OCI-LY1 (cell line): ENCODE results near the gene RILP.

Experiments used
- H2AFZ ChIP-seq: fragments of 200-600 bp; sonication (generic), shearing (Covaris generic); 2 replicates; pipeline ENCODE4 v1.6.0; 2014; ENCODE audit warnings: antibody characterized with exemption, mild to moderate bottlenecking, low read length
- H3F3A ChIP-seq: fragments of 200-600 bp; sonication (generic), shearing (Covaris generic); 2 replicates; pipeline ENCODE4 v1.6.0; 2014; ENCODE audit warnings: mild to moderate bottlenecking, antibody characterized with exemption, low read length, moderate library complexity; ENCODE audit not compliant: insufficient read depth
- H3K27ac ChIP-seq: fragments of 200-600 bp; sonication (generic); 2 replicates; pipeline ENCODE4 v1.5.1; 2014; ENCODE audit warnings: low read length, mixed run types, mild to moderate bottlenecking, low read depth; ENCODE audit not compliant: poor library complexity, severe bottlenecking
- H3K27me3 ChIP-seq: fragments of 200-600 bp; sonication (generic); 2 replicates; pipeline ENCODE4 v1.6.0; 2014; ENCODE audit warnings: antibody characterized with exemption, mild to moderate bottlenecking, low read length, moderate library complexity; ENCODE audit not compliant: insufficient read depth
- H3K36me3 ChIP-seq: fragments of 200-600 bp; sonication (generic); 2 replicates; pipeline ENCODE4 v1.6.1; 2014; ENCODE audit warnings: mild to moderate bottlenecking, antibody characterized with exemption, low read length, moderate library complexity, mixed read lengths; ENCODE audit not compliant: insufficient read depth
- H3K4me1 ChIP-seq: fragments of 200-600 bp; sonication (generic); 2 replicates; pipeline ENCODE4 v1.5.1; 2014; ENCODE audit warnings: mild to moderate bottlenecking, low read length, moderate library complexity; ENCODE audit not compliant: insufficient read depth, severe bottlenecking
- H3K4me2 ChIP-seq: fragments of 200-600 bp; sonication (generic), shearing (Covaris generic); 2 replicates; pipeline ENCODE4 v1.6.1; 2014; ENCODE audit warnings: low read length
- H3K4me3 ChIP-seq: fragments of 200-600 bp; sonication (generic); 2 replicates; pipeline ENCODE4 v1.5.1; 2014; ENCODE audit warnings: low read length, low read depth, mild to moderate bottlenecking, mixed read lengths; ENCODE audit not compliant: poor library complexity, severe bottlenecking
- H3K79me2 ChIP-seq: fragments of 200-600 bp; shearing (Covaris generic); 2 replicates; pipeline ENCODE4 v1.6.1; 2016; ENCODE audit warnings: mixed run types, low read length, mixed read lengths; ENCODE audit not compliant: insufficient read depth
- H3K9ac ChIP-seq: fragments of 200-600 bp; sonication (generic), shearing (Covaris generic); 2 replicates; pipeline ENCODE4 v1.6.1; 2014; ENCODE audit warnings: mild to moderate bottlenecking, low read length, mixed read lengths
- H3K9me2 ChIP-seq: fragments of 200-600 bp; sonication (generic), shearing (Covaris generic); 2 replicates; pipeline ENCODE4 v1.6.1; 2014; ENCODE audit warnings: low read depth, mild to moderate bottlenecking, low read length, mixed read lengths
- H3K9me3 ChIP-seq: fragments of 200-600 bp; shearing (Covaris generic); 2 replicates; pipeline ENCODE4 v1.6.1; 2014; ENCODE audit warnings: low read length, mixed read lengths
- H4K20me1 ChIP-seq: fragments of 200-600 bp; sonication (generic), shearing (Covaris generic); 2 replicates; pipeline ENCODE4 v1.6.0; 2016; ENCODE audit warnings: mild to moderate bottlenecking, low read length; ENCODE audit not compliant: insufficient read depth
- CTCF ChIP-seq: fragments of 200-600 bp; sonication (generic), shearing (Covaris generic); IDR thresholded peaks from 2 replicates; pipeline ENCODE4 v1.5.1; 2017; ENCODE audit warnings: mild to moderate bottlenecking, antibody characterized with exemption, low read length, moderate library complexity, mixed read lengths
- EZH2 ChIP-seq: fragments of 200-600 bp; sonication (generic), shearing (Covaris generic); IDR thresholded peaks from 2 replicates; pipeline ENCODE4 v1.8.0; 2017; ENCODE audit warnings: borderline replicate concordance, mixed run types, mild to moderate bottlenecking, antibody characterized with exemption, low read length, moderate library complexity, mixed read lengths

The RILP gene

DNA sequence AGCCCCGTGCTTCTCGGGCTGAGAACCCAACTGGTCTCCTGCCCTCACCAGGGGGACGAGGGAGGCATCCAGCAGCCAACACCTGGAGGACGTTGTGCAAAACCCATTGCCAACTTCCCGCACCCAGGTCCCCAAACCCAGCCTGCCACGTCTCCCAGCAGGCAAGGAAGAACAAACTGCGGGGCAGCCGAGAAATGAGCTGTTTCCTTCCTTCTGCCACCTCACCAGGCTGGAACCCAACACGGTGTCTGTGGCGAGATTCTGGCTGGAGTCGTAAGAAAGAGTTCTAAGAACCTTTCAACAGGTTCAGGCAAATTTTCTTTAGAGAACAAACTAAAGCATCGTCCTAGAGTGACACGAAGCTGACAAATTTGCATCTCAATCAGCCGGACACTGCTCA, 24.6 kb downstream of the RILP start:
- H3K9ac ChIP-seq, result peak overlapping the region; percentile 92
- H3K9me2 ChIP-seq, result no peaks in the 10 kb centered on the region
- H3F3A ChIP-seq, result no peaks in the 10 kb centered on the region
- no peak overlapping the region for H2AFZ ChIP-seq
- H3K79me2 ChIP-seq, result peaks cover 24% of the 10 kb centered on the region
- no peaks in the 10 kb centered on the region for H3K9me3 ChIP-seq
- peaks cover 67% of the 10 kb centered on the region for H3K36me3 ChIP-seq
- peak overlapping the region; percentile 96 for H3K4me2 ChIP-seq
- H3K27me3 ChIP-seq, result no peaks in the 10 kb centered on the region
- H3K4me3 ChIP-seq, result peak overlapping the region; percentile 92
- TF ChIP-seq CTCF, result no peak
- TF ChIP-seq EZH2, result no peak
- no peaks in the 10 kb centered on the region for H4K20me1 ChIP-seq
- peak overlapping the region; percentile 96 for H3K27ac ChIP-seq
- peaks cover 34% of the 10 kb centered on the region for H3K4me1 ChIP-seq

DNA sequence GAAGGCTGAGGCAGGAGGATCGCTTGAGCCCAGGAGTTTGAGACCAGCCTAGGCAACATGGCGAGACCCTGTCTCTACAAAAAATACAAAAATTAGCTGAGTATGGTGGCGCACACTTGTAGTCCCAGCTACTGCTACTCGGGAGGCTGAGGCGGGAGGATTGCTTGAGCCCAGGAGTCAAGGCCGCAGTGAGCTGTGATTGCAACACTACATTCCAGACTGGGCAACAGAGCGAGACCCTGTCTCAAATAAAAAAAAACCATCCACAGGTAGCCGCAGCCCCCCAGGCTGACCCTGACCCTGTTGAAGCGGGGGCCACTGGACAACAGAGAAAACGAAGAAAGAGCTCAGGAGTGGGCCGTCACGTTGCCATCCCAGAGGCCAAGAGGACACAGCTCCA, 25.0 kb downstream of the RILP start:
- no peaks in the 10 kb centered on the region for H3F3A ChIP-seq
- peak overlapping the region; percentile 96 for H3K4me2 ChIP-seq
- H3K79me2 ChIP-seq, result peaks cover 24% of the 10 kb centered on the region

GRCh38 chr17:1623057-1623630, 26.5 kb downstream of the RILP start:
- Histone ChIP-seq H3K79me2 (peaks cover 24% of the 10 kb centered on the region), H3K4me3 (no peak overlapping the region), H3F3A (no peaks in the 10 kb centered on the region), H3K9me2 (no peaks in the 10 kb centered on the region), H4K20me1 (no peaks in the 10 kb centered on the region), H3K27ac (no peak overlapping the region), H3K9me3 (no peaks in the 10 kb centered on the region), H3K9ac (no peak overlapping the region), H3K4me1 (peaks cover 28% of the 10 kb centered on the region), H2AFZ (no peak overlapping the region), H3K27me3 (no peaks in the 10 kb centered on the region), H3K36me3 (peaks cover 86% of the 10 kb centered on the region), H3K4me2 (no peak overlapping the region)
- TF ChIP-seq CTCF, result no peak

More for the DNA sequence above, 25.0 kb downstream of the RILP start:
- no peak overlapping the region for H2AFZ ChIP-seq
- peak overlapping the region; percentile 92 for H3K4me3 ChIP-seq
- no peaks in the 10 kb centered on the region for H3K9me3 ChIP-seq
- H3K9ac ChIP-seq, result peak overlapping the region; percentile 92; the same call in 1 of the 2 replicates
- no peak for TF ChIP-seq CTCF
- H3K27me3 ChIP-seq, result no peaks in the 10 kb centered on the region
- H4K20me1 ChIP-seq, result no peaks in the 10 kb centered on the region
- peaks cover 31% of the 10 kb centered on the region for H3K4me1 ChIP-seq
- H3K36me3 ChIP-seq, result peaks cover 71% of the 10 kb centered on the region
- H3K9me2 ChIP-seq, result no peaks in the 10 kb centered on the region
- peak overlapping the region; percentile 96 for H3K27ac ChIP-seq
